HG03066 (cell line): ENCODE results near the gene GCC2.
A peak's percentile ranks its signal among the peaks of the same experiment; 100 is the strongest.
"Not testable (repeated sequence)": the region's sequence is repeated elsewhere in the genome, so short reads cannot be mapped to it uniquely, and the experiment has no call there.

Experiments
- ATAC-seq: cut with Tn5 transposase; IDR thresholded peaks from one replicate; pipeline ENCODE4 v1.9.1; 2021; ENCODE audit warnings: low read depth; ENCODE audit not compliant: unreplicated experiment

Gene GCC2

DNA sequence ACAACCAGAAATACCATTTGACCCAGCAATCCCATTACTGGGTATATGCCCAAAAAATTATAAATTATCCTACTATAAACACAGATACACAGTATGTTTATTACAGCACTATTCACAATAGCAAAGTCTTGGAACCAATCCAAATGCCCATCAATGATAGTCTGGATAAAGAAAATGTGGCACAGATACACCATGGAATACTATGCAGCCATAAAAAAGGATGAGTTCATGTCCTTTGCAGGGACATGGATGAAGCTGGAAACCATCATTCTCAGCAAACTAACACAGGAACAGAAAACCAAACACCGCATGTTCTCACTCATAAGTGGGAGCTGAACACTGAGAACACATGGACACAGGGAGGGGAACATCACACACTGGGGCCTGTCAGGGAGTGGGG lies 13.4 kb upstream of the GCC2 start:
- ATAC-seq: not testable (repeated sequence)

DNA sequence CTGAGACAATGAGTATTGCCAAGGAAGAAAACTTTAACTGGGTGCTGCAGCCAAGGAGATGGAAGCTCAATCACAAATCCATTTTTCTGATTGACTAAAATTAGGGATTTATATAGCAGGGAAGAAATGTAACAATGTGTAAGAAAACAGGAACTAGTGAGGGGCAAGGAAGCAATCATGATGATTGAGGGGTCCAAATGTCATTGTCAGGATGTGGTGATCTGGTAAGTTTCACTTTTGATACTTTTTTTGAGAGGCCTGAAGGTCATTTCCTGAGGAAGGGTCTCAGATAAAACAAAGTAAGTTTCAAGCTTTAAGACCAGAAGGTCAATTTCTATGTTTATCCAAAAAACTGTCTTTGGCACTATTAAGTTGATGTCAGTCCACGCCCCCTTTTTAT lies 12.0 kb upstream of the GCC2 start:
- no peak for ATAC-seq

DNA sequence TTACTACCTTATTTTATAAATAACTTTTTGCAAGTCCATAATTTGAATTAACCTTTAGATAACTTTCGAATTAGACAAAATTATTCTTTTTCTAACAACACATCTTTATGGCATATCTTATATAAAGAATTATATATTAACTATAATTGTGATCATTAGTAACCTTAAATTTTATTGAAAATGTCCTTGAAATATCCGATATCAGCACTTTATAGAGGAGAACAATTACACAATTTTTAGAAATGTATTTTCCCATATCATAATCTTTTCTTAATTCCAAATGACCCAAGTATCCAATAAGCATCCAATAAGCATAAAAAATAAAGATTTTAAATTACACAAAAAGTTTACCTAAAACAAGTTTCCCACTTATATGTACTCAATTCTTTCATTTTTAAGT lies 7.3 kb upstream of the GCC2 start:
- ATAC-seq: no peak

DNA sequence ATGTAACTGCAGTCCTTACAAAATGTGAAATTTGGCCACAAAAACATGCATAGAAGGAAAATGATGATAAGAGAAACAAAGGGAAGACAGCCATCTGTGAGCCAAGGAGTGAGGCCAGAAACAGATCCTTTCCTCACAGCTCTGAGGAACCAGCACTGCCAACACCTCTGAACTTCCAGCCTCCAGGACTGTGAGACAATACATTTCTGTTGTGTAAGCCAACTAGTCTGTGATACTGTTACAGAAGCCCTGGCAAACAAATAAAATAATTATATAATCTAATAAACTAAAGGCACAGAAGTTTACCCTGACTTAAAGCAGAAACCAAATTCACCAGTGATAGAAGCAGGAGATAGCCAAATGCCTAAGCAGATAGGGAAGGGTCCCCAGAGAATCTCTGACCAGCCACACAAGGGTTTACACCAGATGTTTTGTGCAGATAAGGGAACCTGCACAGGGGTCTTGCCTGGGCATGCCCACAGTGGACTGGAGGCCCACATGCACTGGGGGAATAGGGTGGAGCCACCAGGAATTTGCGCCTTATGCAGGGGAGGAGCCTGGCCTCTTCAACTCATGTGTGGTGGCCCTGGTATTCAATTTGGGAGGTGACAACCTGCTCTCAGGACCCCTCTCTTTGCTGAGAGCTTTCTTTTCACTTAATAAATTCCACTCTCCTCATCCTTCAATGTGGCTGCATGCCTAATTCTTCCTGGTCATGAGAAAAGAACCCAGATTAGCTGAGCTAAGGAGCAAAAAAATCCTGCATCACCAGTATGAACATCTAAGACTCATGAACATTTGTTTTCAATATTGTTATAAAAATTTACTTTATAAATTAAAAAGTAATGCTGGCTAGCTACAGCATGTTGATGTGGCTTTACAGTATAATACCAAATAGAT lies 3.8 kb upstream of the GCC2 start:
- ATAC-seq: no peak

DNA sequence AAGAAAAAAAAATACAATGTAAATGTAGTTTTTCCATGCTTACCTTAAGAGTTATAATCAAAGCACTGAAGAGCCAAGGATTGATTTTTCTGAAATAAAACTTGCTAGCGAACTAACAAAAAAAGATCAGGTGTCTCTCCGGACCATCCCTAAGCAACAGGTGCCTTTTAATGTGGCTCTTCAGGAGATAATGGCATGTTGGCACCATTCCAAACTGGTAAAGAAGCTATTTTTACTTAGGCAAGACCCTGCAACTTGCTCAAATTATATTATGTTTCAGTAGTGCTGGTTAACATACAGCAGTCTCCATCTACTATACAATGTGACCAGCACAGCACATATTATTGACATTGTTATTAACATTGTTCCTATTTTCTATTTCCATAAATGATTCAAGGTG lies 2.3 kb upstream of the GCC2 start:
- ATAC-seq: no peak

DNA sequence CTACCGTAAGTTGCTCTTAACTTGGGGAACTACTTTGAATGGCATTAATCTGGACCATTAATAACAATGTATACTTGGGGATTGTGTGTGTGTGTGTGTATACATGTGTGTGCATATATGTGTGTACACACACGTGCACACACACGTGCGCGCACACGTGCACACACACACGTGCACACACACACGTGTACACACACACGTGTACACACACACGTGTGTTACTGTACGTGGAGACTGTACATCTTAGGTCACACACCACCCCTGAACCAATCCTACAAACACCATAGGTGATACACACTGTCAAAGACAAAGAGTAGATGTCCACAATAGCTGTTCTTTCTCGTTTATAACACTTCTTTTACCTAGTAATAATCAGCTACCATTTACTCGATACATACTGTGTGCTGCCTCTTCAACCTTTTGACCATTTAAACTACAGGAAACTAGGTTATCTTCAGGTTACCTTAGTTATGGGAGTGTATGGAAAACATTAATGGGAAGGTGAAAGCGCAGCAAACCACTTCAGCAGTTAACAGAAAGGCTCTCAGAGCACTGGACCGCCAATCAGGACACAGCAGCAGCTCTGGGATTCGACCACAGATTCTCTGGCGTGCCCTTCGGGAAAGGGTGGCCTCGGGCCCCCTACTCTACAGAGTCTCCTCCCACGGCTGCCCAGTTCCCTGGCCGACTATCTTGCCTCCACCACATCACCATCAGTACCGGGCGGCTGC lies 894 bp upstream of the GCC2 start:
- no peak for ATAC-seq

DNA sequence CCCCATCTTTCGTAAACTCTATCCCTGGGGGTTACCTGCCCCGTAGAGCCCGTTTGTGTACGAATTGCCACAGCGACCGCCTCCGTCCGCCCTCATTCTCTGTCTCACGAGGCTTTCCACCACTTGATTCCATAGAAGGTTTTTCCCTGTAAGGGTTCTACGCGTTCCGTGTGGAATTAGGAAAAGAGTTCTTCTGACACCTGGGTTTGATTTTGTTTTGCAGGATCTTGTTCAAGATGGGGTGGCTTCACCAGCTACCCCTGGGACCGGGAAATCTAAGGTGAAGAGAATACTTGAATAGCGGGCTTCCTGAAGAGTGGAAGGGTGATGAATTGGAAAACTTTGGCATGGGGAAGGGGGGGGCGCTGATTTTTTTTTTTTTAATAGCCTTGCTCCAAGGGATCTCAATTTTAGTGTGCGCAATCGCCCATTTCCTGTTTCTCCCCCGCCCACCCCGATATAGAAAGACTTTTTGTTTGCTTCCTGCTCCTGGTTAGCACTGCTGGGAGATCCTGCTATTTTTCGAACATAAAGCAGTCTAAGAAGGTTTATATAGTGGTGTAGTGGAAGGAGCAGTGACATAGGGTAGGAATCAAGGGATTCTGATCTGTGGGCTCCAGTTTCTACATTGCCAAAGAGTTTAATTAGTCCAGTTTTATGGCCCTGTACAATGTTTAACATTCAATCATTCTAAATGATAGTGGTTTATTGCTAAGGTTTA lies 564 bp downstream of the GCC2 start:
- ATAC-seq: peak; percentile 39

DNA sequence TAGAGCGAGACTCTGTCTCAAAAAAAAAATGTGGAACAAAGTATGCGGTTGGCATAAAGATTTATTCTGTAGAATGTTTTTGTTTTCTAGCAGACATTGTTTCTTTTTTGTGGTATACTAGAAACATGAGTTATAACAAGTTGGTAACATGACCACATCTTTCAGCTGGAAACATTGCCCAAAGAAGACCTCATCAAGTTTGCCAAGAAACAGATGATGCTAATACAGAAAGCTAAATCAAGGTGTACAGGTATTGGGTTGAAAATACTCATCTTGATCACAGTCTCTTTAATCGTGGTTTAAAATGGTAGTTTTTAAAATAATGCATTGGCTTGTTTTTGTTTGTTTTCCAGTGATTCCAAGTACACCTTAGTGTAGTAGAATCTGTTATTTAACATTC lies 1.9 kb downstream of the GCC2 start:
- ATAC-seq: no peak

DNA sequence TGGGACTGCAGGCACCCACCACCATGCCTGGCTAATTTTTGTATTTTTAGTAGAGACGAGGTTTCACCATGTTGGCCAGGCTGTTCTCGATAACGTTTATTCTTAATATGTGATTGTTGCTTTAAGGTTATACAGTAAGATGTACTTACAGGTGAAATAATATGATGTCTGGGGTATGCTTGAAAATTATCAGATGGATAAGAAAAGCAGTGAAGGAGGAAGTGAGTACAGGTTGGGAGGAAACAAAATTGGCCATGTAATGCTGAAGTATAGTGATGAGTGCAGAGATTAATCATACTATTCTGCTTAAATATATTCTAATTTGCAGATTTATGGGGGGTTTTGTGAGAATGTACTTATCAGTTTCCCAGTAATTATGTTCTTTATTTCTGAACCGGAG lies 3.0 kb downstream of the GCC2 start:
- no peak for ATAC-seq

DNA sequence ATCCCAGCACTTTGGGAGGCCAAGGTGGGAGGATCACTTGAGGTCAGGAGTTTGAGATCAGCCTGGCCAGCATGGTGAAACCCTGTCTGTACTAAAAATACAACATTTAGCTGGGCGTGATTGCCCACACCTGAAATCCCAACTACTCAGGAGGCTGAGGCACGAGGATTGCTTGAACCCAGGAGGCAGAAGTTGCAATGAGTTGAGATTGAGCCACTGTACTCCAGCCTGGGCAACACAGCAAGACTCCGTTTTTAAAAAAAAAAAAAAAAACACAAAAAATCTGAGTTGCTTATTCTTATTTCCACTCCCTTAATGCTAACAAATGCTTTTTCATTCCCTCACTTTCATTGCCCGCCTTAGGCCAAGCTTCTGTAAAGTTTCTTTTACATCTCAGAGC lies 4.5 kb downstream of the GCC2 start:
- ATAC-seq: not testable (repeated sequence)

DNA sequence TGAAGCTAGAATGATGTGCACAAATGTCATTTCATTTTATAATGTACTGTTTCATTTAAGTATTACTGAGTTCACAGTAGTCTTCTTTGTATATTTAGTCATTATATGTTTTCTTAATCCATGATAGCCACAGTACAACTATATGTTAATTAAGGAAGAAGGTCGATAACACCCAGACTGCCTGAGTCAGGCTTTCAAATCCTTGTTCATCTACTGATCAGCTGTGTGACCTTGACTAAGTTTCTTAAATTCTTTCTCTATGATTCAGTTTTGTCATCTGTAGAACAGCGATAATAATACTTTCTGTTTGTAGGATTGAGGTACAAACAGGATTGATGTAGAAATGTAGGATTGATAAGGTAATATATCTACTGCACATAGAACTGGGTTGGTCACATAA lies 5.4 kb downstream of the GCC2 start:
- no peak for ATAC-seq

DNA sequence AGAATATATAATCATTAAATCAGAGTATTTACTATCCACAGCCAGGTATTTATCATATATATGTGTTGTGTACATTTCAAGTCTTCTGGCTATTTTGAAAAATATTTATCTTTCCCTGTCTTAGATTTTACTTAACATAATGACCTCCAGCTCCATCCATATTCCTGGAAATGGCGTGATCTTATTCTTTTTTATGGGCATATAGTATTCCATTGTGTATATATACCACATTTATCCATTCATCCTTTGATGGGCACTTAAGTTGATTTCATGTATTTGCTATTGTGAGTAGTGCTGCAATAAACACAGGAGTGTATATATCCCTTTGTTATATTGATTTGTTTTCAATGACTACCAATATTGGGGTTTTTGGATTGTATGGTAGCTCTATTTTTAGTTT lies 6.6 kb downstream of the GCC2 start:
- no peak for ATAC-seq

DNA sequence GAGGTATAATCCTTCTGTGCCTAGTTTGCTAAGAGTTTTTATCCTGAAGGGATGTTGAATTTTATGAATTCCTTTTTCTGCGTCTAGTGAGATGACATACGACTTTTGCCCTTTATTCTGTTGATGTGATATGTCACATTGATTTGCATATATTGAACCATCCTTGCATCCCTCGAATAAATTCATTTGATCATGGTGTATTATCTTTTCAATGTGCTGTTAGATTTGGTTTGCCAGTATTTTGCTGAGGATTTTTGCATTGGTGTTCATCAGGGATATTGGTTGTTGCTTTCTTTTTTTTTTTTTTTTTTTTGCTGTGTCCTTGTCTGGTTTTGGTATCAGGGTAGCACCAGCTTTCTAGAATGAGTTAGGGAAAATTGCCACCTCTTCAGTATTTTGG lies 9.1 kb downstream of the GCC2 start:
- ATAC-seq: no peak

DNA sequence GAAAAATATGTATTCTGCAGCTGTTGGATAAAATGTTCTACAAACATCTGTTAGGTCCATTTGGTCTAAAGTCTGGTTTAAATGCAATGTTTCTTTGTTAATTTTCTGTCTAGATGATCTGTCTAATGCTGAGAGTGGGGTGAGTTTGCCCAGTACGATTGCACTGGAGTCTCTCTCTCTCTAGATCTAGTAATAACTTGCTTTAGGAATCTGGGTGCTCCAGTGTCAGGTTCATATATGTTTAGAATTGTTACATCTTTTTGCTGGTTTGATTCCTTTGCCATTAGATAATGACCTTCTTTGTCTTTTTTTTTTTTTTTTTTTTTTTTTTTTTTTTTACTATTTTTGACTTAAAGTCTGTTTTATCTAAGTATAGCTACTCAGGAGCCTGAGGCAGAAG lies 10.4 kb downstream of the GCC2 start:
- ATAC-seq: no peak

DNA sequence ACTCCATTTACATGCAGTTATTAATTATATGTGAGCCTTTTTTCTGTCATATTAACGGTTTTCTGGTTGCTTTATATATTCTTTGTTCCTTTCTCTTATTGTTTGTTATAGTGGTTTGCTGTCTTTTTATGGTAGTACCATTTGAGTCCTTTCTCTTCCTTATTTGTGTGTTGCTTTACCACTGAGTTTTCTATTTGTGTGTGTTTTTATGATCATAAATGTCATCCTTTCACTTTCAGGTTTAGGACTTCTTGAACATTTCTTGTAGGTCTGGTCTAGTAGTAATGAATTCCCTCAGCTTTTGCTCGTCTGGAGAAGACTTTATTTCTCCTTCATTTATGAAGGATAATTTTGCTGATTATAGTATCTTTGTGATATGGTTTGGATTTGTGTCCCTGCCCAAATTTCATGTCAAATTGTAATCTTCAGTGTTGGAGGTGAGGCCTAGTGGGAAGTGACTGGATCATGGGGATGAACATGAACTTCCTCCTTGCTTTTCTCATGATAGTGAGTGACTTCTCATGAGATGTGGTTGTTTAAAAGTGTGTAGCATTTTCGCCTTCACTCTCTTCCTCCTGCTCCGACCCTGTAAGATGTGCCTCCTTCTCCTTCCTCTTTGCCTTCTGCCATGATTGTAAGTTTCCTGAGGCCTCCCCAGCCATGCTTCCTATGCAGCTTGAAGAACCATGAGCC lies 11.5 kb downstream of the GCC2 start:
- peak; percentile 80 for ATAC-seq

DNA sequence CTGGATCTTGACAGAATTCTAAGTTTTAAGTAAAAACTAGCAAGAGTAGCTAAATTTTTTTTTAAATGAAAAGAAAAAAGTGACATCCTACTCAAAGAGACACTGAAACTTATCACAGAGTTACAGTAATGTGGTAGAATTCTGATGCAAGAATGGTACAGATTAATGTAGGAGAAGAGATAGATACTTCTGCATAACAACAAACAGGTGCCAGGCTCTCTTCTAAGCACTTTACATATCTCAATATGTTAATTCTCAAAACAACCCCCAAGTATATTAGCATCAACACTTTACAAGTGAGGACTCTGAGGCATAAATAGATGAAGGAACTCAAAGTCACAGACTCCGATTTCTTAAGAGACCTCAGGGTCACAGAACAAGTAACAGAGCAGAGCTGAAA lies 28.1 kb downstream of the GCC2 start:
- ATAC-seq: no peak

DNA sequence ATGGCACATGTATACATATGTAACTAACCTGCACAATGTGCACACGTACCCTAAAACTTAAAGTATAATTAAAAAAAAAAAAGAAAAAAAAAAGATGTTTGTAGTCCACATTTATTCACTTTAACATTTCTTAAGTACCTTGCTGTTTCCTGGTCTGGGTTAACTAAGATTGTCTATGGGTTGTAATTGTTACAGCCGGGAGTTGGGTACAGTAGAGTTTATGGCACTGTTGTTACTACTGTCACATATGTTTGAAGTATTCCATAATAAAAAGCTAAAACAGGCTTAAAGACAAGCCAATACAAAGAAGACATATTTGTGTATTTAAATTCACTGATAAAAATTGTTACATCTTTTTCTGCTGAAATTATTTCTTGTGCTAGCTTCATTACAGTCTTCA lies 36.2 kb downstream of the GCC2 start:
- no peak for ATAC-seq

DNA sequence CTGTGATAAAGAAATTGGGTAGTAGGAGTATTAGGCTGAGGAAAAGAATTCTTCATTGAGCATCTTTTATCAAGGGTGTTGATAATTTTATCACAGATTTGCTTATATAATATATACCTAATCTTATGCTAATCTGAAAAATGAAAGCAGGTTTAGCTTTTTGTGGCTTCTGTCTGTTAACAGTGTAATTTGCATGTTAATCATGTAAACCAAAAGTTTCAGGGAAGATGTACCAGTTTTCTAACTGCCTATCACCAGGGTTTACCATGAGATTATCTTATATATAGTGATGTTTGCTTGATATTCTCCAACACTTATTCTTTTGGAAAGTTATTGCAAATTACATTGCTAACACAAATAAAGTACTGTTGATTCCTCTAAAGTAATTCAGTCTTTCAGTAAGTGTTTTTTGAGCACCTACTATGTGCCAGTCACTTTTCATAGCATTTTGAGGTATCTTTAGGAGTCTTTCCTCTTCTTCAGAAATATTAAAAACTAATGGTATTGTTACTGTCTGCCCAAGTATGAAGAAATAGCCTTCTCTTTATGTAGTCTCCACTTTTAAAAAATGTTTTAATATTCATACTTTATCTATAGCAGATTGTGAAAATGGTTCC lies 41.6 kb downstream of the GCC2 start:
- ATAC-seq: no peak

DNA sequence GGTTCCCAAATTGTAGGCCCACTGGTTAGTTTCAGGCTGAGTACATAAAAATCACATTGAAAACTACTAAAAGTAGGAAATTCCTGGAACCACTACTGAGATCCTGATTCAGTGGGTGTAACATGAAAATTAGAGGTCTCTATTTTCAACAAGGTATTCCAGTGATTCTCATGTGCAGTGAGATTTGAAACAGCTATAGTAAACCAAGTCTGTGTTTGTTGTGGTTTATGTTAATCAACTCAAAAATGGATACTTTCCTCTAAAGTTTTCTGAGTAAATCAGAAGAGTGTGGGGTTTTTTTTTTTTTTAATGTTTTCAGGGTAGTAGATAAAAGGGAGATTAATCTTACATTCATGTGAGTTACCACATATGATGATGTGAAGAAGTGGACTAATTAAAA lies 42.8 kb downstream of the GCC2 start:
- ATAC-seq: no peak

DNA sequence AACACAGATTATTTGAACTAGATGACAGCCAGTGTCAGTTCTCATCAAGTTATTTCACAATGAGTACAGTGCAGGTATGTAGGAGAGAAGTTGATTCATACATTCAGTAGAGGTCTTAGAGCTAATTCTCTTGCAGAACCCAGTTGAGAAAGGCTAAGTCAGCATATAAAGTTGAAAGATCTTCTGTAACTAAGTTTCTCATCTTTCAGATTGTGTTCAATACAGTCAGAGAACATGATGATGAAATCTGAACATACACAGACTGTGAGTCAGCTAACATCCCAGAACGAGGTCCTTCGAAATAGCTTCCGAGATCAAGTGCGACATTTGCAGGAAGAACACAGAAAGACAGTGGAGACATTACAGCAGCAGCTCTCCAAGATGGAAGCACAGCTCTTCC lies 43.4 kb downstream of the GCC2 start:
- no peak for ATAC-seq
